GM19193 (cell line): ENCODE results near the gene KCNJ11.

Source experiments
- POLR2A ChIP-seq: IDR thresholded peaks from 4 replicates; pipeline ENCODE4 v1.6.1; 2011; ENCODE audit not compliant: insufficient read depth, insufficient read length; ENCODE audit errors: extremely low read depth

The KCNJ11 gene

GRCh38 chr11:17412488-17413180 lies 24.2 kb upstream of the KCNJ11 start:
- TF ChIP-seq POLR2A = no peak

- TF ChIP-seq POLR2A = no peak
Observed at GRCh38 chr11:17411418-17411817, 23.0 kb upstream of the KCNJ11 start.

- TF ChIP-seq POLR2A = no peak
Observed at GRCh38 chr11:17410606-17411379, 22.3 kb upstream of the KCNJ11 start.

GRCh38 chr11:17408641-17409040 lies 20.2 kb upstream of the KCNJ11 start:
- no peak for TF ChIP-seq POLR2A

- no peak for TF ChIP-seq POLR2A
Observed at GRCh38 chr11:17408026-17408425, 19.6 kb upstream of the KCNJ11 start.

- TF ChIP-seq POLR2A = no peak
Observed at GRCh38 chr11:17407575-17407974, 19.1 kb upstream of the KCNJ11 start.

- TF ChIP-seq POLR2A = no peak
Observed at GRCh38 chr11:17406818-17407149, 18.3 kb upstream of the KCNJ11 start.

GRCh38 chr11:17406082-17406817 lies 17.8 kb upstream of the KCNJ11 start:
- no peak for TF ChIP-seq POLR2A

GRCh38 chr11:17405232-17406005 lies 17.0 kb upstream of the KCNJ11 start:
- TF ChIP-seq POLR2A = no peak

- no peak for TF ChIP-seq POLR2A
Observed at GRCh38 chr11:17403980-17404759, 15.7 kb upstream of the KCNJ11 start.

- no peak for TF ChIP-seq POLR2A
Observed at GRCh38 chr11:17402486-17402885, 14.0 kb upstream of the KCNJ11 start.

- TF ChIP-seq POLR2A = no peak
Observed at GRCh38 chr11:17401841-17402240, 13.4 kb upstream of the KCNJ11 start.

- no peak for TF ChIP-seq POLR2A
Observed at GRCh38 chr11:17401316-17401715, 12.9 kb upstream of the KCNJ11 start.

- TF ChIP-seq POLR2A = no peak
Observed at GRCh38 chr11:17400048-17400775, 11.8 kb upstream of the KCNJ11 start.

GRCh38 chr11:17399236-17399635 lies 10.8 kb upstream of the KCNJ11 start:
- no peak for TF ChIP-seq POLR2A
